WTC11 (cell line): Measurements from ENCODE around the gene VTI1A. TPM values are rescaled to one million over a fixed set of nuclear protein-coding genes. Genes with fewer than 3 reads are reported as not detected.

ENCODE experiments used
- ATAC-seq: fragments of 200-7000 bp; cut with Tn5 transposase; 2 replicates; pipeline ENCODE4 v1.10.0; 2021; ENCODE audit warnings: mild to moderate bottlenecking, moderate library complexity
- CTCF ChIA-PET: fragments of 300-600 bp; sonication (Branson Sonifier 250); formaldehyde crosslinking; loops from one replicate; lab custom pipeline; 2021; ENCODE audit warnings: antibody characterized with exemption; lab: Charles Lee
- POLR2A ChIA-PET: fragments of 350-600 bp; sonication (Branson Sonifier 250); formaldehyde crosslinking; loops from one replicate; lab custom pipeline; 2021; ENCODE audit warnings: antibody characterized with exemption; lab: Charles Lee
- DNase-seq: peaks from one replicate; pipeline ENCODE4 v3.0.0; 2021; ENCODE audit warnings: low spot score
- H3K27ac Mint-ChIP-seq: 2 replicates; pipeline ENCODE4 v1.8.0; 2021; ENCODE audit warnings: mixed read lengths
- H3K27me3 Mint-ChIP-seq: 2 replicates; pipeline ENCODE4 v1.8.0; 2021; ENCODE audit warnings: low read depth, mild to moderate bottlenecking, moderate library complexity, mixed read lengths
- H3K36me3 Mint-ChIP-seq: 2 replicates; pipeline ENCODE4 v1.8.0; 2021; ENCODE audit warnings: mixed read lengths
- H3K4me1 Mint-ChIP-seq: 2 replicates; pipeline ENCODE4 v1.8.0; 2022; ENCODE audit warnings: mixed read lengths
- H3K4me3 Mint-ChIP-seq: 2 replicates; pipeline ENCODE4 v1.8.0; 2021; ENCODE audit warnings: mild to moderate bottlenecking, moderate library complexity, mixed read lengths
- H3K9me3 Mint-ChIP-seq: 2 replicates; pipeline ENCODE4 v1.8.0; 2021; ENCODE audit warnings: mixed read lengths
- CBFB ChIP-seq: sonication (generic); formaldehyde crosslinking; IDR thresholded peaks from 2 replicates; pipeline ENCODE4 v1.8.1; 2022; ENCODE audit warnings: mild to moderate bottlenecking, low read depth, missing genetic modification reagents
- CREM ChIP-seq: sonication (generic); formaldehyde crosslinking; IDR thresholded peaks from 2 replicates; pipeline ENCODE4 v1.8.1; 2022; ENCODE audit warnings: mild to moderate bottlenecking, missing genetic modification reagents, moderate library complexity
- ELF4 ChIP-seq: sonication (generic); formaldehyde crosslinking; IDR thresholded peaks from 2 replicates; pipeline ENCODE4 v1.8.1; 2022; ENCODE audit warnings: low read depth, mild to moderate bottlenecking, moderate library complexity, missing genetic modification reagents
- ERG ChIP-seq: fragments of 250-450 bp; sonication (Bioruptor Pico); IDR thresholded peaks from 2 replicates; pipeline ENCODE4 v1.8.0; 2021; ENCODE audit warnings: mild to moderate bottlenecking
- ETV6 ChIP-seq: sonication (generic); formaldehyde crosslinking; IDR thresholded peaks from 2 replicates; pipeline ENCODE4 v1.8.1; 2022; ENCODE audit warnings: mild to moderate bottlenecking, missing genetic modification reagents
- FOXP1 ChIP-seq: sonication (generic); formaldehyde crosslinking; IDR thresholded peaks from 2 replicates; pipeline ENCODE4 v1.8.0; 2022; ENCODE audit warnings: missing genetic modification reagents, mild to moderate bottlenecking, moderate library complexity, borderline replicate concordance
- GABPB1 ChIP-seq: sonication (generic); formaldehyde crosslinking; IDR thresholded peaks from 2 replicates; pipeline ENCODE4 v1.8.1; 2023; ENCODE audit warnings: mild to moderate bottlenecking, missing genetic modification reagents
- HMGA2 ChIP-seq: fragments of 250-450 bp; sonication (Bioruptor Pico); IDR thresholded peaks from 2 replicates; pipeline ENCODE4 v1.4.0; 2021; ENCODE audit warnings: mild to moderate bottlenecking, moderate library complexity
- NFYB ChIP-seq: sonication (generic); formaldehyde crosslinking; conservative IDR thresholded peaks from 2 replicates; pipeline ENCODE4 v1.8.0; 2022; ENCODE audit warnings: low read depth, missing genetic modification reagents
- NR3C1 ChIP-seq: sonication (generic); formaldehyde crosslinking; conservative IDR thresholded peaks from 2 replicates; pipeline ENCODE4 v1.8.1; 2023; ENCODE audit warnings: low read depth, mild to moderate bottlenecking, missing genetic modification reagents
- PREB ChIP-seq: sonication (generic); formaldehyde crosslinking; IDR thresholded peaks from 2 replicates; pipeline ENCODE4 v1.8.1; 2022; ENCODE audit warnings: mild to moderate bottlenecking, missing genetic modification reagents, moderate library complexity, borderline replicate concordance
- TCF7 ChIP-seq: sonication (generic); formaldehyde crosslinking; IDR thresholded peaks from 2 replicates; pipeline ENCODE4 v1.8.0; 2022; ENCODE audit warnings: mild to moderate bottlenecking, low read depth, missing genetic modification reagents, moderate library complexity
- TEAD4 ChIP-seq: sonication (generic); formaldehyde crosslinking; IDR thresholded peaks from 2 replicates; pipeline ENCODE4 v1.8.0; 2022; ENCODE audit warnings: mild to moderate bottlenecking, missing genetic modification reagents
- ZBTB21 ChIP-seq: sonication (generic); formaldehyde crosslinking; IDR thresholded peaks from 2 replicates; pipeline ENCODE4 v1.8.1; 2023; ENCODE audit warnings: mild to moderate bottlenecking, missing genetic modification reagents, borderline replicate concordance
- ZMAT4 ChIP-seq: fragments of 250-450 bp; sonication (Bioruptor Pico); IDR thresholded peaks from 2 replicates; pipeline ENCODE4 v1.9.0; 2021; ENCODE audit warnings: mild to moderate bottlenecking
- ZNF138 ChIP-seq: sonication (generic); formaldehyde crosslinking; conservative IDR thresholded peaks from 2 replicates; pipeline ENCODE4 v1.8.1; 2022; ENCODE audit warnings: mild to moderate bottlenecking, moderate library complexity, missing genetic modification reagents
- ZNF317 ChIP-seq: sonication (generic); formaldehyde crosslinking; IDR thresholded peaks from 2 replicates; pipeline ENCODE4 v1.8.1; 2023; ENCODE audit warnings: low read depth, mild to moderate bottlenecking, moderate library complexity, missing genetic modification reagents, borderline replicate concordance
- ZNF671 ChIP-seq: fragments of 250-450 bp; sonication (Bioruptor Pico); IDR thresholded peaks from 2 replicates; pipeline ENCODE4 v1.8.0; 2021; ENCODE audit warnings: mild to moderate bottlenecking
- total RNA-seq: library from RNA; stranded (reverse); gene quantifications from 3 replicates; pipeline ENCODE4 v1.2.3, GENCODE V29; 2021
- TF ChIP-seq, protein P1 (sequence below): sonication (generic); formaldehyde crosslinking; IDR thresholded peaks from 2 replicates; pipeline ENCODE4 v1.8.0; 2023; ENCODE audit warnings: missing genetic modification reagents
- TF ChIP-seq, protein P2 (sequence below): sonication (generic); formaldehyde crosslinking; IDR thresholded peaks from 2 replicates; pipeline ENCODE4 v1.8.0; 2022; ENCODE audit warnings: mild to moderate bottlenecking, missing genetic modification reagents
- TF ChIP-seq, protein P3 (sequence below): sonication (generic); formaldehyde crosslinking; IDR thresholded peaks from 2 replicates; pipeline ENCODE4 v1.8.1; 2023; ENCODE audit warnings: mild to moderate bottlenecking, missing genetic modification reagents, moderate library complexity
- TF ChIP-seq, protein P4 (sequence below): sonication (generic); formaldehyde crosslinking; IDR thresholded peaks from 2 replicates; pipeline ENCODE4 v1.8.1; 2023; ENCODE audit warnings: mild to moderate bottlenecking, missing genetic modification reagents

The VTI1A gene
- total RNA-seq, 1 experiment from 2014 or later = 20.1 TPM

DNA sequence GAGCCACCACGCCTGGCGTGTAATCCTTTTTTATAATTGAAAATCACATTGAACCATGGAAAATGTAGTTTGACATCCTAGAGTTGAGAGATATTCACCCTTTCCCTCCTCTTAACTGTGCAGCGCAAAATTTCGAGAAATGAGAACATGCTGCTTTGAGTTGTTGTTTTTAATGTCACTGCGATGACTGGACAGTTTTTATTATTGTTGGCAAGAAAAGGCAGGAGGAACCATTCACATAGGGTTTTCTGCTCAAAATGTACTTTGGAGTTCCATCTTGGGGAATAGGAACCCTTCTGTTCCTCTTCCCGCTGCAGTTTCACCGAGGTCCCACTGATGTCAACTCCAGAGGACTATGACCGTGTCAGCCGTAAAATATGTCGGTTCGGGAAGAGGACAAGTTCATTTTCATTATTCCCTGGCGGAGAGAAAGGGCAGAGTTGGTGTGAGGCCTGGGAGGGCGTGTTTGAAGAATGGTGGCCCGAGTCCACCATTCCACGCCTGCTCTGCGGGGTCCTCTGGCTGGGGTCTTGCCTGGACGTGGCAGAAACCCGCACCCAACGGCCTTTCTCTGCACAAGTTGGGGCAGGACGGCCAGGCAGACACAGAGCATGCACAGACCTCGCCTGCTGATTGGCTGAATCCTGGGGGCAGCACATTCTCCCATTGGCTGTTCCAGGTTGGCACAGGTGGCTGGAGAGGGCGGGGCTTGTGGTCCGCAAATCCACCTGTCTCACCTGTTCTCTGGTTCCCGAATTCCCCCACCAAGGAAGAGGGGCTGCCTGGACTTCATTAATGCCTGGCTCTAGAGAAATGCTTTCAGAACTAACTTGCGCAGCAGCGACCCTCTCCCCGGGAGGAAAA, 397.9 kb downstream of the VTI1A start:
- Mint-ChIP-seq H3K27me3 (peaks cover 18% of the 10 kb centered on the region), H3K9me3 (peaks cover 39% of the 10 kb centered on the region), H3K27ac (no peak overlapping the region), H3K4me1 (no peaks in the 10 kb centered on the region), H3K36me3 (peaks cover 34% of the 10 kb centered on the region), H3K4me3 (no peak overlapping the region)
- ChIA-PET CTCF (no interaction called here), POLR2A (no interaction called here)
- DNase-seq (no peak), ATAC-seq (peak; percentile 38; the same call in 1 of the 2 replicates)
- TF ChIP-seq TCF7 = no peak

DNA sequence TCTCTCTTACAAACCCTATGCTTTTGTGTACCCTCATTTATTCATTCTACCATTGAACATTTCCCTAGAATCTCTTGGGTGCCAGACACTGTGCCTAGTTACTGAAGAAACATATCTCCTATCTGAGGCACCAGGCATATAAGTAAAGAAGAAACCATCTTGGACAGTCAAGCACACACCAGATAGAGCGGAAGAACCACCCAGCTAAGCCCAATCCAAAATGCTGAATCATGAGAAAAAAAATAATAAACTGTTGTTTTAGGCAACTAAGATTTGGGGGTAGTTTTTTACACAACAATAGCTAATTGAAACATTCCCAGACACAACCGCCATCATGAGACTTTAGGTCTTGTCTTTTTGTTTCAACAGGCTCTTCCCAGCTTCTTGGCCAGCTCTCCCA, 400.8 kb downstream of the VTI1A start:
- ATAC-seq (no peak), DNase-seq (no peak)
- H3K27ac Mint-ChIP-seq = no peak overlapping the region
- no peak overlapping the region for H3K4me3 Mint-ChIP-seq
- peaks cover 4% of the 10 kb centered on the region for H3K4me1 Mint-ChIP-seq
- CTCF ChIA-PET = no interaction called here
- H3K27me3 Mint-ChIP-seq = peaks cover 12% of the 10 kb centered on the region
- TF ChIP-seq NFYB (CRISPR knock-in tag) = no peak
- TF ChIP-seq ZNF317 (CRISPR knock-in tag) = no peak
- TF ChIP-seq, protein P1, sequence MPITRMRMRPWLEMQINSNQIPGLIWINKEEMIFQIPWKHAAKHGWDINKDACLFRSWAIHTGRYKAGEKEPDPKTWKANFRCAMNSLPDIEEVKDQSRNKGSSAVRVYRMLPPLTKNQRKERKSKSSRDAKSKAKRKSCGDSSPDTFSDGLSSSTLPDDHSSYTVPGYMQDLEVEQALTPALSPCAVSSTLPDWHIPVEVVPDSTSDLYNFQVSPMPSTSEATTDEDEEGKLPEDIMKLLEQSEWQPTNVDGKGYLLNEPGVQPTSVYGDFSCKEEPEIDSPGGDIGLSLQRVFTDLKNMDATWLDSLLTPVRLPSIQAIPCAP (CRISPR knock-in tag) = no peak
- TF ChIP-seq, protein P2, sequence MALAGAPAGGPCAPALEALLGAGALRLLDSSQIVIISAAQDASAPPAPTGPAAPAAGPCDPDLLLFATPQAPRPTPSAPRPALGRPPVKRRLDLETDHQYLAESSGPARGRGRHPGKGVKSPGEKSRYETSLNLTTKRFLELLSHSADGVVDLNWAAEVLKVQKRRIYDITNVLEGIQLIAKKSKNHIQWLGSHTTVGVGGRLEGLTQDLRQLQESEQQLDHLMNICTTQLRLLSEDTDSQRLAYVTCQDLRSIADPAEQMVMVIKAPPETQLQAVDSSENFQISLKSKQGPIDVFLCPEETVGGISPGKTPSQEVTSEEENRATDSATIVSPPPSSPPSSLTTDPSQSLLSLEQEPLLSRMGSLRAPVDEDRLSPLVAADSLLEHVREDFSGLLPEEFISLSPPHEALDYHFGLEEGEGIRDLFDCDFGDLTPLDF (CRISPR knock-in tag) = no peak
- no peak for TF ChIP-seq ZNF138 (CRISPR knock-in tag)
- TF ChIP-seq ZNF671 = no peak
- TF ChIP-seq, protein P3, sequence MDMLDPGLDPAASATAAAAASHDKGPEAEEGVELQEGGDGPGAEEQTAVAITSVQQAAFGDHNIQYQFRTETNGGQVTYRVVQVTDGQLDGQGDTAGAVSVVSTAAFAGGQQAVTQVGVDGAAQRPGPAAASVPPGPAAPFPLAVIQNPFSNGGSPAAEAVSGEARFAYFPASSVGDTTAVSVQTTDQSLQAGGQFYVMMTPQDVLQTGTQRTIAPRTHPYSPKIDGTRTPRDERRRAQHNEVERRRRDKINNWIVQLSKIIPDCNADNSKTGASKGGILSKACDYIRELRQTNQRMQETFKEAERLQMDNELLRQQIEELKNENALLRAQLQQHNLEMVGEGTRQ (CRISPR knock-in tag) = no peak
- no peak for TF ChIP-seq ZMAT4 (CRISPR knock-in tag)
- no peak for TF ChIP-seq ETV6 (CRISPR knock-in tag)
- no peak for TF ChIP-seq ELF4 (CRISPR knock-in tag)
- TF ChIP-seq, protein P4, sequence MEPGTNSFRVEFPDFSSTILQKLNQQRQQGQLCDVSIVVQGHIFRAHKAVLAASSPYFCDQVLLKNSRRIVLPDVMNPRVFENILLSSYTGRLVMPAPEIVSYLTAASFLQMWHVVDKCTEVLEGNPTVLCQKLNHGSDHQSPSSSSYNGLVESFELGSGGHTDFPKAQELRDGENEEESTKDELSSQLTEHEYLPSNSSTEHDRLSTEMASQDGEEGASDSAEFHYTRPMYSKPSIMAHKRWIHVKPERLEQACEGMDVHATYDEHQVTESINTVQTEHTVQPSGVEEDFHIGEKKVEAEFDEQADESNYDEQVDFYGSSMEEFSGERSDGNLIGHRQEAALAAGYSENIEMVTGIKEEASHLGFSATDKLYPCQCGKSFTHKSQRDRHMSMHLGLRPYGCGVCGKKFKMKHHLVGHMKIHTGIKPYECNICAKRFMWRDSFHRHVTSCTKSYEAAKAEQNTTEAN (CRISPR knock-in tag) = no peak
- TF ChIP-seq TEAD4 (CRISPR knock-in tag) = no peak
- no peak for TF ChIP-seq NR3C1 (CRISPR knock-in tag)
- H3K36me3 Mint-ChIP-seq = peaks cover 34% of the 10 kb centered on the region
- H3K9me3 Mint-ChIP-seq = peaks cover 39% of the 10 kb centered on the region
- POLR2A ChIA-PET = no interaction called here

DNA sequence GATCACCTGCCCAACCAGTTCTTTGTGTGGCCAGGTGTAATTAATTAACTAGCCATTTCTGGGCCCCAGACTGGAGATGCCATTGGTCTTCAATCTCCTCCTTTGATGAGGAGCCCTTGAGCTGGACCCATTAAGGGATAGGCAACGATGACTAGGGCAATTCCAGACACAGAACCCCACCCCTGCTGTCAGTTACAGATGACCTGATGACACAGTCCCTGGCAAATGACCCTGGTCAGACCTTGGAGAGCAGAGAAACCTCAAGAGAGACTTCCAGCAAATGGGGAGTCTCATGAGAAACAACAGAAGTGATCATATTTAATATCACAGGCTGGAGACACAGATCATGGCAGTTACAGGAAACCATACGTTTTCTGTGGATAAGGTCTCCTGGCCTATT, 401.2 kb downstream of the VTI1A start:
- DNase-seq (no peak), ATAC-seq (no peak)
- H3K27ac Mint-ChIP-seq = no peak overlapping the region
- H3K4me1 Mint-ChIP-seq = peaks cover 4% of the 10 kb centered on the region
- ChIA-PET CTCF (no interaction called here), POLR2A (no interaction called here)
- H3K4me3 Mint-ChIP-seq = no peak overlapping the region
- TF ChIP-seq ERG (CRISPR knock-in tag) (no peak), GABPB1 (CRISPR knock-in tag) (no peak), FOXP1 (no peak), ZBTB21 (CRISPR knock-in tag) (no peak), HMGA2 (CRISPR knock-in tag) (no peak), CBFB (CRISPR knock-in tag) (no peak), CREM (CRISPR knock-in tag) (no peak), PREB (CRISPR knock-in tag) (no peak)
- H3K9me3 Mint-ChIP-seq = peaks cover 39% of the 10 kb centered on the region
- H3K36me3 Mint-ChIP-seq = peaks cover 34% of the 10 kb centered on the region
- H3K27me3 Mint-ChIP-seq = peaks cover 10% of the 10 kb centered on the region
